Smooth muscle cell of the pulmonary artery (primary cell): Measurements from ENCODE around the gene SF3B4. TPM values are rescaled to one million over a fixed set of nuclear protein-coding genes. Genes with fewer than 3 reads are reported as not detected.

Experiments used
- total RNA-seq: library from RNA; depleted of rRNA; stranded (reverse); fragments of >200 nt; gene quantifications from 2 replicates; pipeline ENCODE4 v1.2.3, GENCODE V29; 2014

SF3B4 gene
- total RNA-seq = 12.8 and 15.8 TPM in 2 replicates

GRCh38 chr1:149927563-149928400 lies at the start of gene SF3B4:
Gene SF3B4, minus strand, starts transcription at chr1:149927803. Its CDS starts 44 bp downstream, at chr1:149927759.

GRCh38 chr1:149936170-149936991 lies 8.8 kb upstream of the SF3B4 start, which contains the start of gene MTMR11:
Gene MTMR11, minus strand, starts transcription at chr1:149936879. Its CDS starts 232 bp downstream, at chr1:149936647.

GRCh38 chr1:149917571-149918144 lies 9.9 kb downstream of the SF3B4 start, which contains the start of gene SV2A:
Gene SV2A, minus strand, starts transcription at chr1:149917844. Its CDS starts 4,004 bp downstream, at chr1:149913840.

GRCh38 chr1:149899460-149900284 lies 27.9 kb downstream of the SF3B4 start, which contains the start of gene BOLA1:
Gene BOLA1, plus strand, starts transcription at chr1:149899568. Its CDS starts 492 bp downstream, at chr1:149900060.

Other genes with a start within 250 kb of the SF3B4 start
- 0.20 TPM in 1 of 2 replicates, not detected in the other for gene FCGR1A, start 145.1 kb downstream of the SF3B4 start, total RNA-seq
- gene BOLA1, start 28.2 kb downstream of the SF3B4 start, total RNA-seq = 7.4 and 9.3 TPM in 2 replicates
- gene SV2A, start 10.0 kb downstream of the SF3B4 start, total RNA-seq = 13.6 and 27.3 TPM in 2 replicates
- 8.2 and 11.6 TPM in 2 replicates for gene MTMR11, start 9.1 kb upstream of the SF3B4 start, total RNA-seq
- gene OTUD7B, start 82.9 kb upstream of the SF3B4 start, total RNA-seq = 16.6 and 21.2 TPM in 2 replicates
- 28.1 and 33.9 TPM in 2 replicates for gene VPS45, start 140.0 kb upstream of the SF3B4 start, total RNA-seq
- 40.0 and 64.0 TPM in 2 replicates for gene PLEKHO1, start 222.1 kb upstream of the SF3B4 start, total RNA-seq